Upper lobe of left lung (tissue), 6 donors: ENCODE measurements around the gene ATG9B. TPM values are rescaled to one million over a fixed set of nuclear protein-coding genes. Genes with fewer than 3 reads are reported as not detected.

ENCODE experiments used
- ATAC-seq, 2 donors: fragments of 200-7000 bp; cut with Tn5 transposase; one replicate each; pipeline ENCODE4 v1.9.1; 2022; ENCODE audit warnings: mild to moderate bottlenecking in 2 of 2, moderate library complexity in 2 of 2; ENCODE audit not compliant: low FRiP score in 2 of 2
- DNase-seq, 2 donors: peaks; one replicate each; pipeline ENCODE4 v3.0.0-alpha.2; 2019 to 2020
- H3K27ac ChIP-seq, 4 donors: fragments of 200-600 bp; sonication (generic); one replicate each; pipeline ENCODE4 v1.5.1; 2016 to 2019
- H3K27me3 ChIP-seq, 4 donors: fragments of 200-600 bp; sonication (generic); one replicate each; pipeline ENCODE4 v1.5.1; 2017 to 2019
- H3K36me3 ChIP-seq, 4 donors: fragments of 200-600 bp; sonication (generic); one replicate each; pipeline ENCODE4 v1.5.1; 2016 to 2019
- H3K4me1 ChIP-seq, 4 donors: fragments of 200-600 bp; sonication (generic); one replicate each; pipeline ENCODE4 v1.5.1; 2018 to 2019
- H3K4me3 ChIP-seq, 4 donors: fragments of 200-600 bp; sonication (generic); one replicate each; pipeline ENCODE4 v1.5.1; 2017 to 2019; ENCODE audit warnings: mild to moderate bottlenecking in 2 of 4, moderate library complexity in 1 of 4
- H3K9me3 ChIP-seq, 4 donors: fragments of 200-600 bp; sonication (generic); one replicate each; pipeline ENCODE4 v1.5.1; 2018 to 2019
- EP300 ChIP-seq, 4 donors: sonication (generic); formaldehyde crosslinking; IDR thresholded peaks; one replicate each; pipeline ENCODE4 v1.5.1; 2017; ENCODE audit warnings: antibody characterized with exemption in 4 of 4, control low read depth in 2 of 4
- POLR2A ChIP-seq, 4 donors: fragments of 450-650 bp; IDR thresholded peaks; one replicate each; pipeline ENCODE4 v1.5.1; 2016 to 2017; ENCODE audit warnings: antibody characterized with exemption in 4 of 4, mild to moderate bottlenecking in 2 of 4
- POLR2AphosphoS5 ChIP-seq, 2 donors: sonication (generic); formaldehyde crosslinking; IDR thresholded peaks; one replicate each; pipeline ENCODE4 v1.5.1; 2017; ENCODE audit warnings: antibody characterized with exemption in 2 of 2
- WGBS, 2 donors: methylation state at CpG; one replicate each; pipeline ENCODE4 v1.1.5; 2017 to 2018; 5-methylcytosine and 5-hydroxymethylcytosine counted together
- total RNA-seq, 6 donors: library from RNA; depleted of rRNA in 4 of 6; stranded (reverse); fragments of >200 nt in 4 of 6; gene quantifications; one replicate each; pipeline versions ENCODE4 v1.1.0 to v1.2.1, GENCODE V29; 2016 to 2021
- TF ChIP-seq, protein P1 (sequence below), 6 experiments: fragments of 450-650 bp in 4 of 6; fragments of 200-600 bp in 2 of 6; sonication (generic) in 2 of 6; IDR thresholded peaks; one replicate each; pipeline ENCODE4 v1.5.1; 2016 to 2019; ENCODE audit warnings: antibody characterized with exemption in 6 of 6
- donor health status: DM: no; HTN: no; CAD: no; lungs with moderate emphysema.
- donor health status: DM: no; HTN: yes; CAD: no; lungs with severe emphysema.

The ATG9B gene
- total RNA-seq, 6 donors from 2014 or later = 0.46 to 5.2 (median 1.0) TPM

DNA sequence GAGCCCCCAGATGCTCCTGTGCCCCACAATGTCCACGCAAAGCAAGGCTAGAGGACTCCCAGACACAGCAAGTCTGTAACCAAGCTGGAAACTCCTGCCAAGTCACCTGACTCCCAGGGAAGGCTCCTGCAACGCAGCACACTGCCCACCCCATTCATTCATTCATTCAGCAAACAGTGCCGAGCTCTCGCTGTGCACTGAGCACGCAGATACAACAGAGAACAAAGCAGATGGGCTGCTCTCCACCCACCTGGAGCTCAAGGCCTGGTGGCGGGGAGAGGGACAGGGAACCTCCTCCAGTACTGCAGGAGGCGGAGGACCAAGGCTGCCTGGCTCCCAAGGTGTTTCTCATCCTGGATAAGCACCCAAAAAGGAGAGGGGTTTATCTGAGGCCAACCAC lies 54.8 kb downstream of the ATG9B start:
- TF ChIP-seq, protein P1, sequence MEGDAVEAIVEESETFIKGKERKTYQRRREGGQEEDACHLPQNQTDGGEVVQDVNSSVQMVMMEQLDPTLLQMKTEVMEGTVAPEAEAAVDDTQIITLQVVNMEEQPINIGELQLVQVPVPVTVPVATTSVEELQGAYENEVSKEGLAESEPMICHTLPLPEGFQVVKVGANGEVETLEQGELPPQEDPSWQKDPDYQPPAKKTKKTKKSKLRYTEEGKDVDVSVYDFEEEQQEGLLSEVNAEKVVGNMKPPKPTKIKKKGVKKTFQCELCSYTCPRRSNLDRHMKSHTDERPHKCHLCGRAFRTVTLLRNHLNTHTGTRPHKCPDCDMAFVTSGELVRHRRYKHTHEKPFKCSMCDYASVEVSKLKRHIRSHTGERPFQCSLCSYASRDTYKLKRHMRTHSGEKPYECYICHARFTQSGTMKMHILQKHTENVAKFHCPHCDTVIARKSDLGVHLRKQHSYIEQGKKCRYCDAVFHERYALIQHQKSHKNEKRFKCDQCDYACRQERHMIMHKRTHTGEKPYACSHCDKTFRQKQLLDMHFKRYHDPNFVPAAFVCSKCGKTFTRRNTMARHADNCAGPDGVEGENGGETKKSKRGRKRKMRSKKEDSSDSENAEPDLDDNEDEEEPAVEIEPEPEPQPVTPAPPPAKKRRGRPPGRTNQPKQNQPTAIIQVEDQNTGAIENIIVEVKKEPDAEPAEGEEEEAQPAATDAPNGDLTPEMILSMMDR (IDR thresholded peaks at IDR 0.05) = no peak
- TF ChIP-seq POLR2A (IDR thresholded peaks at IDR 0.05) = no peak
- TF ChIP-seq EP300 (IDR thresholded peaks at IDR 0.05) = no peak
- TF ChIP-seq POLR2AphosphoS5 (IDR thresholded peaks at IDR 0.05) = no peak
- H3K9me3 ChIP-seq = no peaks in the 10 kb centered on the region
- H3K4me3 ChIP-seq = no peak overlapping the region
- no peak overlapping the region for H3K27ac ChIP-seq
- ATAC-seq (no peak), DNase-seq (no peak)
- peaks cover 0 to 11% (median 0%) of the 10 kb centered on the region in 4 donors for H3K27me3 ChIP-seq
- no peaks in the 10 kb centered on the region for H3K36me3 ChIP-seq
- peaks cover 24 to 38% (median 34%) of the 10 kb centered on the region in 4 donors for H3K4me1 ChIP-seq
- 60 to 92% methylated on average over 2 to 7 of the region's 7 CpGs for WGBS, 2 donors

DNA sequence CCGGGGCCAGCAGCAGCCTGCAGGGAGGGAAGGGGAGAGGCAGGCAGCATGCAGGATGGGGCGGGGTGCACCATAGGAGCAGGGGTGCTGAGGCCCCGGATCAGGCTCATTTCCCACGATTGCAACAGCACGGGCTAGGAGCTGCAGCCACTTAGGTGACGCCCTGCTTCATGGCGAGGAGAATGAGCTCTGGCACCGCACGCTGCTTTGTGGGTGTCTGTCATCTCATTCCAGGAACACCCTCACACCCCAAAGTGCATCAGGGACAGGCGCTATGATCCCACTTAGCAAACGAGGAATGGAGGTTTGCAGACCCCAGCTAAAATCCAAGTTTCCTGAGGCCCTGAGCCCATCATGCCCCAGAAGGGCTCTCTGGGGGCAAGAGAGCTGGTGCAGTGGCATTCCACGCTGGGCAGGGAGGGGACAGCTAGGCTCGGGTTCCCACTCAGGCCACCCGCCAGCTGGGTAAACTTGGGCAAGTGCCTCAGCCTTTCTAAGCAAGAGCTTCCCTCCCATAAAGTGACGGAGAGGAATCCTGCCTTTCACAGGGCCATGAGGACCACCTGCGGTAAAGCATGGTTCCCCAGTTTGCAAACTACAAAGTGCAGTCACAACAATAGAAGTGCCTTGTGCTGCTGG lies 55.4 kb downstream of the ATG9B start:
- DNase-seq = no peak
- Histone ChIP-seq H3K9me3 (no peaks in the 10 kb centered on the region), H3K4me1 (peaks cover 23 to 32% (median 30%) of the 10 kb centered on the region in 4 donors), H3K4me3 (no peak overlapping the region), H3K27ac (no peak overlapping the region), H3K36me3 (no peaks in the 10 kb centered on the region), H3K27me3 (peaks cover 0 to 5% (median 0%) of the 10 kb centered on the region in 4 donors)
- WGBS, 2 donors = 29 to 33% methylated on average over 6 to 14 of the region's 16 CpGs
- TF ChIP-seq EP300 (IDR thresholded peaks at IDR 0.05) = no peak
- TF ChIP-seq POLR2A (IDR thresholded peaks at IDR 0.05) = no peak
- TF ChIP-seq POLR2AphosphoS5 (IDR thresholded peaks at IDR 0.05) = no peak
- TF ChIP-seq, protein P1 (IDR thresholded peaks at IDR 0.05) = no peak
- ATAC-seq = peak in 1 of 2 donors; percentile 30

DNA sequence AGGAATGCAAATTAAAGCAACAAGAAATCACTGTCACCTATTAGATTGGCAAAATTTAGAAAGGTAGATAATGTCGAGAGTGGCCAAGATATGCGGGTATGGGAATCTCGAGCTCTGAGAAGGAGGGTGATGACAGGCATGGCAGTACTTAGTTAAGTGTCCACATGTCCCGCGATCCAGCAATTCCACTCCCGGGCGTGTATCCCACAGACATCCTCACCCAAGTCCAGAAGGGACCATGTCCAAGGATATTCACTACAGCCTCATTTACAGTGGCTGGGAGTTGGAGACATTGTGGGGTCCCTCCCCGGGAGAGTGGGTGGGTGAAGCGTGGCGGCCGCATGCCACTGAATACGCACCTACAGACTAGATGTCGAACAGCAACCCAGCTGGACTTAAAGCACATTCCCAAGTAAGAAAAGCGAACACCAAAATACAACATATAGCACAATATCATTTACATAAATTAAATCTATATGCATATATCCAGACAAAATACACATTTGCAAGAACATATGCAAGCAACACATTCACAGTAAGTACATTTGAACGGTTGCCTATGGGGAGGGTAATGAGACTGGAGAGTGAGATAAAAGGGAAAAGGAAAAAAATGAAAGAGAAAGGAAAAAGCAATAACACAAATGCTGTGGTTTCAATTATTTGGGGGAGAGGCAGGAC lies 56.1 kb downstream of the ATG9B start:
- ATAC-seq = no peak
- no peak overlapping the region for H3K27ac ChIP-seq
- TF ChIP-seq EP300 (IDR thresholded peaks at IDR 0.05) (no peak), POLR2AphosphoS5 (IDR thresholded peaks at IDR 0.05) (no peak), POLR2A (IDR thresholded peaks at IDR 0.05) (no peak)
- TF ChIP-seq, protein P1 (IDR thresholded peaks at IDR 0.05) = no peak
- H3K4me1 ChIP-seq = peaks cover 21 to 30% (median 28%) of the 10 kb centered on the region in 4 donors
- no peaks in the 10 kb centered on the region for H3K36me3 ChIP-seq
- no peak for DNase-seq
- H3K27me3 ChIP-seq = no peaks in the 10 kb centered on the region
- H3K4me3 ChIP-seq = no peak overlapping the region
- WGBS, 2 donors = 66 to 77% methylated on average over 15 of the region's 15 CpGs
- H3K9me3 ChIP-seq = no peaks in the 10 kb centered on the region

DNA sequence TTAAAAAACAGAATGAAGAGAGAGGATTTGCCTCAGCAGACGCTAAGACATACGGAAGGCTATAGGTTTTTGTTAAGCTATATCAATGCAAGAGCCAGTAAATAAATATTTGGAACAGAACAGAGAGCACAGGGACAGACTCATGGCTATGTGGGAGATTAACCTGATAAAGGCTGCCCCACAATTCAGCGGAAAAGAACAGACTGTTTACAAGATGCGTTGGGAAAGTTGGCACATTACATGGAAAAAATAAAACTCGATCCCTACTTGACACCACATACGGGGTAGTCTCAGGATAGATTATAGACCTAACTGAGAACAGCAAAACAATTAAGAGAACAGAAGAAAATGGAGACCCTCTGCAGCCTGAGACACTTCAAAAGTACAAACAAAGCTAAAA lies 56.9 kb downstream of the ATG9B start:
- WGBS, 2 donors = 49 to 54% methylated on average over 6 of the region's 6 CpGs
- H3K27me3 ChIP-seq = no peaks in the 10 kb centered on the region
- H3K4me1 ChIP-seq = peaks cover 25 to 31% (median 29%) of the 10 kb centered on the region in 4 donors

More for the DNA sequence above, 56.9 kb downstream of the ATG9B start:
- no peaks in the 10 kb centered on the region for H3K9me3 ChIP-seq
- no peak overlapping the region for H3K27ac ChIP-seq
- DNase-seq = no peak
- no peaks in the 10 kb centered on the region for H3K36me3 ChIP-seq
- no peak overlapping the region for H3K4me3 ChIP-seq
- TF ChIP-seq, protein P1 (IDR thresholded peaks at IDR 0.05) = no peak
- no peak for ATAC-seq
